DMS 273 treated with DMSO at 0.1 percent for 48 hours (cell line): ENCODE data around the gene LDB3.

ENCODE experiments used
- DNase-seq: peaks from one replicate; lab custom pipeline; 2025; lab: John Stamatoyannopoulos, UW

Gene LDB3

DNA sequence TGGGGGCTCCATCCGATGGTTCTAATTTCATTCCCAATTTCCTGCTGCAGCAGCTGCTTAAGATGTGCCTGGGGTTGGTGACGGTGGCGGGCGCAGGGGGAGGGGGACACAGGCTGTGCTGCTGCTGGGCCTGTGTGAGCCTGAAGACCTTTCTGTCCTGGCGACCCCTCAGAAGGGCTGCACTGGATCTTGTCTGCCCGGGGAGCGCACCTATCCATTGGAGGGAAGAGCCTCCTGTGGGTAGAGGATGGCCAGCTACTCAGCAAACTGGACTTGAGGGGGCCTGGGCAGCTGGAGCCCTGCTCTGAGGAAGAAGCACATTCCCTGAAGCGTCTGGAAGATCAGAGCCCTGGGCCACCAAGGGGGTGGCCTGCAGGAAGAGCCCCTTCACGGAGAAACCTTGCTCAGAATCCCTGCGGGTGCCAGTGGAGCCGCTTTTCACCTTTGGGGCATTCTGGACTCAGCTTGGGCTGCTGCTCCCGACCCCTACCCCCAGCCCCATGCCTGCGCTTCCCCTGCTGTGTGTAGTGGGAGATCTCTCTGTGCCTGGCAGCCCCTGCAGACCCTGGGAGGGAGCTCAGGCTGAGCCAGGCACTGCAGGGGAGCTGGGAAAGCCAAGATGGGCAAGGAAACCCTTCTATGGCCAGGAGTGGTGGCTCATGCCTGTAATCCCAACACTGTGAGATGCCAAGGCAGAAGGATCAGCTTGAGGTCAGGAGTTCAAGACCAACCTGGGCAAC lies 17.8 kb downstream of the LDB3 start:
- DNase-seq = no peak

DNA sequence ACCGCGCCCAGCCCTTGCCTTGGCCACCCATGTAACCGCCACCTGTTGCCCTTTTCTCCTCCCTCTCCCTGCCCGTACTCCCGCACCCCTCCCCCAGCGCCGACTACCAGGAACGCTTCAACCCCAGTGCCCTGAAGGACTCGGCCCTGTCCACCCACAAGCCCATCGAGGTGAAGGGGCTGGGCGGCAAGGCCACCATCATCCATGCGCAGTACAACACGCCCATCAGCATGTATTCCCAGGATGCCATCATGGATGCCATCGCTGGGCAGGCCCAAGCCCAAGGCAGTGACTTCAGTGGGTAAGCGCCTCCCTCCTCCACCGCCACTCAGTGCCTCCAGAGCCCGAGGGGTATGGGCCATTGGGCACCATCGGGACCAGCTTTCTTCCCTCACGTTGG lies 18.7 kb downstream of the LDB3 start:
- no peak for DNase-seq

DNA sequence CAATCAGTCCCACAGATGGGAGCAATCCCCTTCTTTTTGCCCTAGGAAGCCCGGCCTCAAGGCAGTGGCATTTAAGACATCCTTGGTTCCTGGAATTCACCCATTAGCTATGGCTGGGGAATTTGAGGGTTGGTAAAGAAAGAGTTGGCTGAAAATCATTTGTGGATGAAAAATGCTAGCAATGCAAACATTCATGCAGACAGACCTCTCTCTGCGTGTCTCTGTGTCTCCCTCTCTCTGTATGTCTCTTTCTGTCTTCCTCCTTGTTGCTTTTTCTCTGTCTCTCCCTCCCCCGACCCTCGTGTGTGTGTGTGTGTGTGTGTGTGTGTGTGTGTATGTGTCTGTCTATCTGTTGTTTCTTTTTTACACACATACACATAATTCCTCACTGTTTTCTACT lies 19.4 kb downstream of the LDB3 start:
- no peak for DNase-seq

DNA sequence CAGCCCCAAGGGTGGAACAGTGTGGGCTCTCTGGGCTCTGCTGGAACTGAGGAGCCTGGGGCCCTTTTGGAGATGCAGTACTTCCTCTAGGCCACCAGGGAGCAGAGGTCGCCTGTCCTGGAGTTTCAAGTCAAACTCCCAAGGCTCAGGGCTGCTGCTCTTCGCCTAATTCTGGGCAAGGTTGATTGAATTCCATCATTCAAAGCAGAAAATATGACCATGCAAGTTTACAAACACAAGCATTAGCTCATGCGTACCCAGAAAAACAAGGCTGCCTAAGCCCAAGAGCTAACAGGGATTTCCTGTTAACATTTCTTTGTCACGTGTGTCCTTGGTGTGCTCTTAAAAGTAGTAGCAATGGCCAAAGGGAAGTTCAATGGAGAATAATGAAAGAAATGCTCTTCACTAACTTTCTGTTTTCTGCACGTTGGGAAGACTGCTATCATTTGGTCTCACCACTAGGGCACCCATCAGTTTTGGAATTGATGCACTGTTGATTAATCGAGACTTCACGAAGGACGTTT lies 20.1 kb downstream of the LDB3 start:
- peak; percentile 42 for DNase-seq

DNA sequence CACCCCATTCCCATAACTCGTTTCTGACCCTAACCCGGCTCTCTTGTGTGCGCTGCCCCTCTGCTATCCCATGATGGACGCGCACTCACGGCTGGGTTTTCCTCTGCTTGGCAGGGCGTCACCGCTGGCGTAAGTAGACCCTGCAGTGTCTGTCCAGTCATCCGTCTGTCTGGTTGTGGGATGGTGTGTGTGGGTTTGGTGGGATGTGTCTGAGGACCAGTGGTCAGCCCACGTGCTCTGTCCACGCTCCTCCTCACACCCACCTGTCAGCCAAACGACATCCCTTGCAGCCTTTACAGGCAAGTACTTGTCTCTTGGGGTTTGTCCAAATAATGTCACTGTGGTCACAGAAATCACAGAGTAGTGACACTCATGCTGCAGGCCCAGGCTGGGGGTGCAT lies 20.8 kb downstream of the LDB3 start:
- no peak for DNase-seq

DNA sequence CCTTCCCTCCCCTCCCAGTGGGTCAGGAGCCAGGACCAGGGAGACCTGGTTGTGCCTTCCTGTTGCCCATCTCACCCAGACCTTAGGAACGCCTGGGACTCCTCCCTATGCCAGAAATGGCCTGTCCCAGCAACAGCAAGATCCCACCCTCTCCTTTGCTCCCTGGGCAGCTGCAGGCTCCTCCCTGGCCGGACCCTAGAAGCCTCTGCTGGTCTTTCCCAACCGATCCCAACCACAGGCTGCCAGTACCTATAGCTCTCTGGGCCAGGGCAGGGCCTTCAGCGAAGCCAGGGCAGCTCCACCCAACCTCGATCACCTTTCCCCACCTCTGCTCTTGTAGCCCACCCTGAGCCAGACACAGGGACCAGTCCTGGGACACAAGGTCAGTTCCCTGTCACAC lies 21.9 kb downstream of the LDB3 start:
- no peak for DNase-seq

DNA sequence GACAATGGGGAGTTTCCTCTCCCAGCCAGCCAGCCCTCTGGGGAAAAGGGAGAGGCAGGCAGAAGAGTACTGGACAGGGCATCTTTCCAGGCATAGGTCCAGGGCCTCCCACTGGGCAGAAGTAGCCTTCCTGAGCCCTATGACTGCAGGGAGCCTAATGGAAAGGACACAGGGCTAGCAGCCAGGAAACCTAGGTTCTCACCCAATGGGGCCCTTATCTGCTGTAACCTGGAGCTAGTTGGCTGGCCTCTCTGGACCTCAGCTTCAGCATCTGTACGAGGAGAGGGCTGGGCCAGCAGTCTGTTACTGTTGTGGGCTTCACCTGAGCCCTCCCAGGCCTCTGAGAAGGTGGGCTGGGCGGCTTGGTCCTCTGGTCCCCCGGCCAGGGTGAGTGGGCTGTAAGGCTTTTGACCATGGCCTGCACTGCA lies 22.4 kb downstream of the LDB3 start:
- no peak for DNase-seq

DNA sequence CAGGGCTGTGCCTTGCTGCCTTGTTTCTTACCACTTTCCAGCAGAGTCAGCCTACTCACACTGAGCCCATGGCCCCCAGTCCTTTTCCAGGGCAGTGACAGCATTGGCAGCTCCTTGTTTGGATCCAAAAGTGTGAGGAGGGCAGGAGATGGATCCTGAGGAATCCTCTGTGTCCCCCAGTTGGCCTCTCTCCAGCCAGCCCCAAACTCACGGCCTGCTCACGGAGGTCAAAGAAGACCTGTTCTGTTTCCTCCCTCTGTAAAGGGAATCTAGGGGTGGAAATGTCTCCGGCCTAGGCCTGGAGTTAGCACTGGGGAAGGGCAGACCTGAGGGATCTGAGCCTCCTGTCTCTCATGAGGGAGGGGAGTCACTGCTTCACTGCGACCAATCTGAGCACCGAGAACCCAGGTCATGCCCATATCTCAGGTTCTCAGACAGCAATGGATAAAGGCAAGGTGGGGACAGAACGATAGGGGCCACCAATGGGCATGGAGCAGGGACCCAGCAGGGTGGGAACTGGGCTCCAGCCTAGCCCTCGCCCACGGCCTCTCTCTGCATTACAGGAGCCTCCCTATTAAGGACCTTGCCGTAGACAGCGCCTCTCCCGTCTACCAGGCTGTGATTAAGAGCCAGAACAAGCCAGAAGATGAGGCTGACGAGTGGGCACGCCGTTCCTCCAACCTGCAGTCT lies 23.2 kb downstream of the LDB3 start:
- DNase-seq = no peak

DNA sequence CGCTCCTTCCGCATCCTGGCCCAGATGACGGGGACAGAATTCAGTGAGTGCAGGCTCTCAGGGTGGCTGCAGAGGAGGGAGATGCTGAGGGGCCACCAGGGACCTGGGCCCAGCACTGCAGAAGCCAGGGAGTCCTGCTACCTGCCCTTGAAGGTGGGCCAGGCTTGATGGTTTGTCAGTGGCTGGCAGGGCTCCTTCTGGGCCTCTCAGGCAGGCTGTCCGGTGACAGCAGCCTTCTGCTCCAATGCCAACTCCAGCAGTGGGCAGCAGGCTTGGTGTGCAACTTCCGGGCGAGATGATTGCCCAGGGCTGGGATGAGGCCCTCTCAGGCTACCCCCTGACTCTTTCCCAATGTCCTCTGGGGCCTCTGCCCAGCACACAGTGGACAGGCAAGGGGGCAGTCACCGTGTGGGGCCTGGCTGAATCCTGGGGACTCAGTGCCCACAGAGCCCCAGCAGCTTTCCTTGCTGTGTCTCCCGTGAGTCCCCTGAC lies 23.8 kb downstream of the LDB3 start:
- DNase-seq = no peak

DNA sequence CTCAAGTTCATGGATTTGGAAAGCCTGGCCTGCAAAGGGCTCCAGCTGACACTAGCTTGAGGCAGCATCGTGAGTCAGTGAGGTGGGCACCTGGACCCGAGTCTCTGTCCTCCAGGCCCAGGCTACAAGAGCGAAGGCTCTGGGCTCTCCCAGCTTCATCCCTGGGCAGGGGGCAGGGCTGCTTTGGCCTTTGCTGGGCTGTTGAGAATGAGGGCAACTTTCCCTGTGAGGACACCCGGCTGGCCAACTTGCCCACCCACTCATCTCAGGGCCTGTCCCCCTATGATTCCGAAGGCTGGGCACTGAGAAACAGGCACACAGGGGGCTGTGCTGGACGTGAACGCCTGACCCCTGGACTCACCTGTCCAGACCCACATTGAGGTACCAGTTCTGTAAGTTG lies 24.4 kb downstream of the LDB3 start:
- no peak for DNase-seq

DNA sequence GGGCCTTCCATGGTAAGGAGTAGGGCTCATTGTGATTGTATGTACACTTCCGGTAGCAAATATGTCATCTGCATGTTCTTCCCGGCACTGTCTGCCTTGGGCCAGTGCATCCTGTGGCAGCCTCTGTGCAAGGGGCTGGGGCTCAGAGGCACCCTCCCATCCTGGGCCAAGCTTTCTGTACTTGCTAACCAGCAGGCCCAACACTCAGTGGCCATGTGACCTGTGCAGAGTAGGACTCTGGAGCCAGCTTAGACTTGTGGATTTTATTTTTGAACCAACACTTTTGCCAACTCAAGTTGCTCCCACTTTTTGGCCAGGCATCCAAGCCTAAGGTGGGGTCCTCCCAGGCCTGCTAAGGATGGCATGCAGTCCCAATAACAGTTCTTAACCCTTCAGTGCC lies 25.0 kb downstream of the LDB3 start:
- no peak for DNase-seq

DNA sequence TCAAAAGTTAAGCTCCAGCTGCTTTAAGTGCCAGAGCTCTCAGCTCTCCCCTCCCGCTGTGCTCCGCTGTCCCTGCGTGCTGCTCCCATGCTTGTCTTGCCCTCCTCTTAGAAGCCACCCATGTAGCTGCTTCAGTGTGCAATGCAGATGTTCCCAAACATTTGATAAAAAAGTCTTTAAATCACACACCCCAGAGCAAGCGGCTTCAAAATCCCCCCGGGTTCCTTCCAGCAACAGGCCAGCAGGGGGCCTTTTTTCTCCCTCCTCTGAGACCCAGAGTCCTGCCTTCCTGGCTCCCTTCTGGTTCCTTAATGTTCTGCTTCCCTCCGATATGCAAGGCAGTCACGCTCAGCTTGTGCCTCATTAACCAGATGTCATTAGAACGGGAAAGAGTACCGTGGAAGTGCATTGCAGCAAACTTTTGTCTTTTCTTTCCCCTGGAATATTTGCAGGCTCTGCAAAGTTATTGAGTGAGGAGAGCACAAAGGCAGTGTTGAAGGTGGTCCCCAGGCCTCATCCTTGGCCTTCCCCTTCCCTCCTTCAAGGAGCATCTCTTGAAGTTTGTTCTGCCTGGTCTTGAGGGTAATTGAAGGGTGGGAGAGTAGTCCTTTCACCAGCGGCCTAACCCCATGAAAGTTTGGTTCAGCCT lies 25.5 kb downstream of the LDB3 start:
- DNase-seq = no peak

DNA sequence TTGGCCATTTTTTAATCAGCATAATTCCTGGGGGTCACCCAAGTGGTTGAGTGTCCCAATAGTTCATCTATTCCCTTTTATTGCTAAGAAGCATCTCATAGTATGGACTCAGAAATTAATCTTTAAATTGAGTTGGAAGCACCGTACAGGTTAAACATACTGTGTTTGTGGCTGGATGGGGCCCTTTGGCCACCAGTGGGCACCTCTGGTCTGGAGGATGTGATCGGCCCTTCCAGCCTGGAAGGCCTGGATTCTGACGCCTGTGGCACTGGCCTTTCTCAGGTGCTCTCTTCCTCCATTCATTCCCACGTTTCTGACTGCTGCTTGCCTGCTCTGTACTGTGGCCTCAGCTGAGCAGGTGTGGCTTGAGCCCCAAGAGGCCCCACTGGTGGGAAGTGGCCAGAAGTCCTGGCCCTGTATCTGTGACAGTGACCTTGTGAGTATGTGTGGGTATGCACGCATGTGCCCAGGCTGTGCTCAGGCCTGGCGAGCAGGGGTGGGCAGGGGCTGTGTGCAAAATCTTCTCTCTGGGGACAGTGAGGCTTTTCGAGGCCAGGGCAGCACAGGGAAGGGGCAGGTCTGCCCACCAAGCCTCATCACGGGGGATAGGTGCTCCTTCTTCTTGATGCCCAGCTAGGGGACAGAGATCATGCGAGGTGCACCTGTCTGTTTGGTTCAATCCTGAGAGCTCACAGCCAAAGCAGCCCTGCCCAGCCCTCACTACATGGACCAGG lies 30.1 kb downstream of the LDB3 start:
- DNase-seq = no peak

DNA sequence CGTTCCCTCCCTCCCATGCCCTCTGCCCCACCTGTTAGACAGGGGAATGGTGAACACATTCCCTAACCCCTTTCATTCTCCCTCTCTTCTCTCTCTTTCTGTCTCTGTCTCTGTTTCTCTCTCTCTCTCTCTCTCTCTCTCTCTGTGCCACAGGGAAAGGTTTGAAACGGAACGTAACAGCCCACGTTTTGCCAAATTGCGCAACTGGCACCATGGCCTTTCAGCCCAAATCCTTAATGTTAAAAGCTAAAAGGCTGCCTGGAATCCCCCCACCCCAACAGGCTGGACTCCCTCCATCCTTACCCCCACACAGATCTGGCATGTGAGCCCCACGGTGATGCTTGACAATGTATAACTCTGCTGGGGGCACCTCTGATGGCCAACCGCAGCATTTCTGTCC lies 30.8 kb downstream of the LDB3 start:
- no peak for DNase-seq

DNA sequence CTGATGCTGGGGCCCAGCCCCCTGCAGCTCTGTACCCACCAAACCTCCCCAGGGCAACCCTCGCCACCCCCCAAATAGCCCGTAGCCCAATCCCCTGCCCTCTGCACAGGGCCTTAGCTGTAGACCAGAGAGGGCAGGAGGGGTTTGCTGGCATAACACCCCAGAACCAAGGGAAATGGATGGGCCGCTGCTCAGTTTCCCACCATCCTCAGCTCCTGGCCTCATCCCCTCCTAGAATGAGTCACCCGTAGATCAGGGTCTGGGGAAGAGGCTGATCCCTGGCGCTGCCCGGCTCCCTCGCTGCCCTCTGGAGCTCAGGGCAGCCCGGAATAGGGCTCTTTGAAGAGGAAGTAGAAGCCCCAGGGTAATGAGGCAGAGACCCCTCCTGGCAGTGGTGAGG lies 31.2 kb downstream of the LDB3 start:
- no peak for DNase-seq

DNA sequence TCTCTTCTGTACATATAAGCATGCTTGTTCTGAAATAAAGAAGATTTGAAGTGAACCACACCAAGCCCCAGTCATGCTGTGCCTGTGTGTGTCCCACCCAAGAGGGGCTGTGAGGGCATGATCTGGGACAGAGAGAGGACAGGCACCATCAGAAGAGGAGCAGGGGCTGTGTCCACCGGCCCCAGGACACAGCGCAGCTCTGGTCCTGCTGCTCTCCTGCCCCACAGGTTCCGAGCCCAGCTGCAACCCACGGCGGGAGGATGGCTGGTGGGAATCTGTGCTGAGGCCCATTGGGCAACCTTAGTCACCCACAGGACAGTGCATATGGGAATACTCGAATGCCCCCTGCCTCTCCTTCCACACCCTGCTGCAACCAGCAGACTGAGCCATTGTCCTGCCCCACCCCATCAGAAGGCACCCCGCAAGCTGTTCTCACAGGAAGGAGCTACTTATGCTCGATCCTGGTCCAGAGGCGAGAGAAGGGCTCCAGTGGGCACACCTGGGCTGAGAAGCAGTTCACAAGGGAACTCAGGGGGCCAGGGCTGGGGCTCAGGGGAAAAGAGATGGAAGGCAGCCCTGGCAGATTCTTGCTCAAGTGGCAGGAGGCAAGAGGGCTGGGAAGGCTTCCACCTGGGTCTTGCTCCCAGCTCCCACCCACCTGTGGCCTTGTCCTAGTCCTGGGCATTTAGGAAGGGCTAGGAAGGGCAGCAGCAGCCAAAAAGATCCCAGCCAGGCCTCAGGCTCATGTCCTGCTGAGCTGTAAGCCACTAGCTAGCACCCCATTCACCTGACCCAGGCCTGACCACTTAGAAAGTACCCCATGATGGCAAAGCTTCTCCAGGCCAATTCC lies 31.9 kb downstream of the LDB3 start:
- no peak for DNase-seq

DNA sequence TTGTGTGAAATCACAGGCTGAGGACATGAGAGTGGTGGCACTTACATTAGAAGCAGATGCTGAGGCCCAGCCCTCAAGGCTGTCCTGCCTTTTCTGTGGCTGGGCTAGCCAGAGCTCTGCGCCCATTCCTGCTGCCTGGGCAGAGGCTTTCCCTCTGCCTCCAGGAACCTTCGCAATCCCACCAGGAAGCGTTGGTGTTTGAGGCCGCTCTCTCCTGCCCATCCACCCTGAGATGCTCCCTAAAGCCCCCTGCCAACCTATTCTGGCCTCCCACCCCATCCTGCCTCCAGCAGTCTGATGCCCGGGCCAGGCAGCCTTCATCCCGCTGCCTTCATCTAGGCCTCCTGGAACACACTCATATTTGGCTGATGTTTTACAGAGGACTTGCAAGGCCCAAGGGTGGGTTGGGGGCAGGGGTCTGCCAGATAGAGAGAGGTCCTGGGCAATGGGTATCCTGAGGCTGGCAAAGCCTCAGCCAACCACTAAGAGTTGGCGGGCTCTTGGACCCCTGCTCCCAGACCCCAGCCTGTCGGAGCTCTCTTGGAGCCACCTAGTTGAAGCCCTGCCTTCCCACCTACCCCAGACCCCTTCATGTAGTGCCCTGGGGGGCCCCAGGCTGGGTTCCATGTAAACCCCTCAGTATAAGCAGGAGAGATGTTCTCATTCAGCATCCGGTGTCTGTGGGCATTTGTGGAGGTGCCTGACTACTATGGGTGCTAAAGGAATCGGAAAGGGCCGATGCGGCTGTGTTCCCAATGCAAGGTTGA lies 32.7 kb downstream of the LDB3 start:
- no peak for DNase-seq

DNA sequence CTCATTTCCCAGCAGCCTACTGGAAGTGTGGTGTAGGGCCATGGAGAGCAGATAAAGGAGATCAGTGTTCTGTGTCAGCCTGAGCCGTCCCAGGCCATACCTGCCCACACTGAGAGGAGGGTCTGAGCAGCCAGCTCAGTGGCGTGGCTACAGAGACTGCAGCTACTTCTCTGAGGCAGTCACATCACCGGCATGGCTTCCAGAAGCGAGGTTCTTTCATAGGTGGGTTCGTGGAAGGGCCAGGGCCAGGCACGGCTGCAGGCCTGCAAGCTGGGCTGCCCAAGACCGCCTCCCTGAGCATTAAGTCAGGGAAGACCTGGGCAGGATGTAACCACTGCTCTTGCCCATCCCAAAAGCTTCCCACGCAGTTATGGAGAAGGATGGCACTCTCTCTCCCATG lies 34.9 kb downstream of the LDB3 start:
- no peak for DNase-seq

DNA sequence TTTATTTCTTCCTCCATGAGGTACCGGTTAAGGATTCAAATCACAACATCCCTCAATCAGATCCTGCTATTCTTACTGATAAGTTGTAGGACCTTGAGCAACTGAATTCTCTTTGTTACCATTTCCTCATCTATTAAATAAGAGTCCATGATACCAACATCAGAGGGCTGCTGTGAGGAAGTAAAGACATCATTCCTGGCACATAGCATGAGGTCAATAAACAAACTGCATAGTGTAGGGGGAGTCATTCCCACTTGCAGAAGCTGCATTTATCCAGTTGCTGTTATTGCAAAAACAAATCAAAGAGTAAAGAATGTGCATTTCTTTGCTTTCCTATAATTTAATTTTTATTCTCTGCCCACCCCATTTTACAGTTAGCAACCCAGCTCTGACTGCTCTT lies 36.8 kb downstream of the LDB3 start:
- no peak for DNase-seq

DNA sequence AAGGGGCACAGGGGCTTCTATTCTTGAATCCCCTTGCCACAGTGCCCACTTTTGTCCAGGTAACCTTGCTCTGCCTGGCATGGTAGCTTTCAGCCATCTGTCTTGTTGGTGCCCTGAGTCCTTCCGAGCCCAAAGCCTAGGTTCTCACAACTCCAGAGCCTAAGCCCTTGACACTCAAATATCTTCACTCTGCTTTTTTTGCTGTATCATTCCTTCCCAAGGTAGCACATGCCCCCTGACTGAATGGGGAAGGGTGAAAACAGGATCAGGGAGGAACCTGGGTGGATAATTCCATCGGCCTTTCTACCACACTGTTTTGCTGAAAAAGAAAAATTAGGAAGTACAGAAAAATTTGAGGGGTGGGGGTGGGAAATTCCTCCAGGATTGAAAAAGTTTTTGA lies 37.6 kb downstream of the LDB3 start:
- no peak for DNase-seq

DNA sequence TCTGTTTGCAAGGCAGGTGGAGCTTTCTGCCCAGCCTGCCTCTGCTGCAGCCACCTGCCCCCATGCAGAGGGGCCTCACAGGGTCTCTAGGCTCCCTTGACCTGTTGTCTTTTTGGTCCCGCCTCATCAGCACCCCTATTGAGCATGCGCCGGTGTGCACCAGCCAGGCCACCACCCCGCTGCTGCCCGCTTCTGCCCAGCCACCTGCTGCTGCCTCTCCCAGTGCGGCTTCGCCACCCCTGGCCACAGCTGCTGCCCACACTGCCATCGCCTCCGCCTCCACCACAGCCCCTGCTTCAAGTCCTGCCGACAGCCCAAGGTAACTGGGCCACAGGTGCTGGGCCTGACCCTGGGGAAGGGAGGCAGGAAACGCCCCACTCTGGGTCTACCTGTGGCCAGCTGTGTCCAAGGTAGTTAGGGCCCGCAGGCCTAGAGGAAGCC lies 38.1 kb downstream of the LDB3 start:
- no peak for DNase-seq
